NCI-H446 (cell line): ENCODE results near the gene ZBED2.
"Not testable (repeated sequence)": the region's sequence is repeated elsewhere in the genome, so short reads cannot be mapped to it uniquely, and the experiment has no call there.

Experiments used
- DNase-seq, 2 experiments: peaks; one replicate each; lab custom pipeline; 2025; lab: John Stamatoyannopoulos, UW

The ZBED2 gene

DNA sequence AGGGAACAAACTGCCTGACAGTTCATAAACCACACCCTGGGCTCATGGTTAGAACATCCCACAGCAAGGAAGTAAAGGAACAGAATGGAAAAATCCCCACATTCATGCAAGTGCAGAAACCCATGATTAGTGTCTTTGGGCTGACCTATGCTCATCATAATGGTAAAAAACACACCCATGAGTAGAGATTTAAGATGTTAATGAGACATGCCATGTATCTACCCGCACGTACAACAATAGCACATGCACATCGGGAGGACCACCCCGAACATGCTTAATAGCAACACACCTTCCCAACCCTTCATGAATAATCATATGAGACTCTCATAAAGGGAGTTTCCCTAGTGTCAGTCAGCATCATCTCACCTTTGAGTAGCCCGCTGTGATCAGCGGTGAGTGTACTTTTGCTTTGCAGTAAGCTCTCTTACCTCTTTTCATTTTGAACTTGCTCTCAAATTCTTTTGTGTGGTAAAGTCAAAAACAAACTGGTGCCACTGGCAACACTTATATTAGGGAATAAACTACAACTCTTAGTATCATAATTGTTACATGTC is 23.2 kb downstream of the ZBED2 start:
- no peak for DNase-seq

DNA sequence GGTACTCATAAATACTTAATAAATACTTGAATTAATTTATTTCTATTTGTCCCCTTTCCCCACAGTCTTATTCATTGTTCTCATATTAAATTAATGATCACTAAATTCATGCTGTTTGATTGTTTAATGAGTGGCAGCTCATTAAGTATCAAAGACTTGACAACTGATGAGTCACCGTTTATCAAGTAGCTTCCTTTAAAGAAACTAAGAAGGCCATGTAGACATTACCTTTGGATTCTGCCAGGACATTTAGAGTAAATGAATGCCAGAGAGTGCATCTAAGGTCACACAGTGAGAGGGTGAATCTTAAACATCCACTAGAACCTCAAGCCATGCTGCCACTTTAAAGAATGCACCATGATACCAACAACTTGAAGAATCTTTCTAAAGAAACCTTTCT is 23.9 kb downstream of the ZBED2 start:
- DNase-seq = no peak

DNA sequence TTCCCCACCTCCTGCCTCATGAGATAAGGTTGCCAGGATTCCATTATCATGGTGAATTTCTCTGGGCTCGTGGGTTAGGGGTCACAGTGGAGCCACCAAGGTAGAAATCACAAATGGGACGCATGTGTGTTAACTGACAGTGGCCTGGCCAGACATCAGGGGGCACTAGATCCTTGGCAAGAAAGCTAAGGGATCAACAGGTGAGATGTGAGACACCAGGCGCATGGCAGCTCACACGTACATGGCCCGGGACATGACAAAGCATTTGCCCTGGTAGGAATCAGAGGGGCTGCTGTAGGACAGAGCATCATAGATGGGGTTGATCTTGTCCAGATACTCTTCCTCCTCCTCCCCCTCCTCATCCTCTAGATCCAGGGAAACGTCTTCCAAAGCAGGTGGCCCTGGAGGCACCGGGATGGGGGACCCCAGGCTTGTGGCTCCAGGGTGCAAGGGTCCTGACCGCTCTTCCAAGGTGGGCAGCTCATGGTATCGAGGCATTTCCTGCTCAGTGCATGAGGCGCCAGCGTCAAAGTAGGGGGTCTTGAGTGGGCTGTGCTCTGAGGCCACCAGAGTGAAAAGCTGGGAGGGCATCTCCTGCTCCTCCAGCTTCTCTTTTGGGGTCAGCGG is 24.6 kb downstream of the ZBED2 start:
- no peak for DNase-seq

DNA sequence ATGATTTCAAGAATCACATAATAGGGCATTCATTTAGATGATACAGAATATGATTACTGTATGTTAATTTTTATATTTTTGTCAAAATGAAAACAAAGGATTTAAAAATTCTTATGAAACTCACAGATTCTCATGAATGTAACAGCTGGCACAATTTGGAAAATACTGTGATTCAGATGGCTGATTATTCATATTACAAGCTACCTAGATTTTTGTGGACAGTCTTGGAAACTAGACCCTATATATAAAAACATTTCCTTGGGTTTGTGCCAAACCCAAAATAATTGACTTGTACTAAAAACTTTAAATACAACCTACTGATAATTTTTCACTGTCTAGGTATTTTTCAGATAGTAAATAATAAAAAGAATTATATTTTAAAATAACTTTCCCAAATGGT is 26.2 kb downstream of the ZBED2 start:
- no peak for DNase-seq

DNA sequence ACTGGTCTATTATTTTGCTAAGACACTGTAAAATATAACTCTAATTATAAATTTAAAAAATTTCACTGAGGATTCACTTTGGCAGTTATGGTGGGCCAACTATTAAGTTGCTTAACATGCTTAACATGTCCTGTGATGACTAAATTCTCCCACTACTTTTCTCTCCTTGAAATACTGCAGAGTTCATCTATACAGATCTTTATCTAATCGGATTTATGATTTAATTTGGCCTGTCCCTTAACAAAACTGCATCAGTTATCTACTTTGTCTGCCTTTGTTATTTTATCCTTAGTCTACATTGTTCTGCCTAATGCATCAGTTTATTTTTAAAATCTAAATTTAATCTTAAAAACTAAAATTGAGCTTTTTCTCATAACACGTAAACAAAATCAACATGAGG is 26.8 kb downstream of the ZBED2 start:
- no peak for DNase-seq

DNA sequence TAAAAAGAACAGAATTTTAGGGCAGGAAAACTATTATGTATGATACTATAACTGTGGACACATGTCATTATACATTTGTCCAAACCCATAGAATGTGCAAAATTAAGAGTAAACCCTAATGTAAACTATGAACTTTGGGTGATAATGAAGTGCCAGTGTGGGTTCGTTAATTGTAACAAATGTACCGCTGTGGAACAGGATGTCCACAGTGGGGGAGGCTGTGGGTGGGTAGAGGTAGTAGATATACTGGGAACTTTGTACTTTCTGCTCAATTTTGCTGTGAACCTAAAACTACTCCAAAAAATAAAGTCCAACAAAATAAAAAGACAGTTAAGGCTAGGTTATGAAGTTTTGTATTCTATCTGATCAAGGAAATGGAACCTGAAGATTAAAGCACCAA is 28.3 kb downstream of the ZBED2 start:
- DNase-seq = no peak

DNA sequence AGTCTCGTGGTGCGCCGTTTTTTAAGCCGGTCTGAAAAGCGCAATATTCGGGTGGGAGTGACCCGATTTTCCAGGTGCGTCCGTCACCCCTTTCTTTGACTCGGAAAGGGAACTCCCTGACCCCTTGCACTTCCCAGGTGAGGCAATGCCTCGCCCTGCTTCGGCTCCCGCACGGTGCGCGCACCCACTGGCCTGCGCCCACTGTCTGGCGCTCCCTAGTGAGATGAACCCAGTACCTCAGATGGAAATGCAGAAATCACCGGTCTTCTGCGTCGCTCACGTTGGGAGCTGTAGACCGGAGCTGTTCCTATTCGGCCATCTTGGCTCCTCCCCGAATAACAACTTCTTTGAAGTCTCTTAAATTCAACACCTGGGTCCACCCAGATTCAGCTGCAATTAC is 33.2 kb downstream of the ZBED2 start:
- DNase-seq = not testable (repeated sequence)

DNA sequence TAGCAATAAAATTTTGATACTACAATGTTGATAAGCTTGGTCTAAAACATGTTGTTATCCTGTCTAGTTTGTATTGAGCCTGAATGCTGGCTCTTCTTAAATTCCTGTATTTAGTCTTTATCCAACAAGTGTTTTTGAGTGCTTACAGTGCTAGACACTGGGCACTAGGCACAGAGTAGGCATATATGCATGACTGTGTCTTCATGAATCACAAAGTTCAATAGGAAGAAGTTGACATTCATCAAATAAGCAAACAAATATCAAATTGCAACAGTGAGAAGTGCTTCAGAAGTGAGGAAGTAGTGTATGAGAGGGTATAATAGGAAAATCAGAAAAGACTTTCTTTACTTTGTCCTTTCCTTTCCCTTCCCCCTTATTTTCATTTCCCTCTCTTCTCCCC is 46.4 kb downstream of the ZBED2 start:
- no peak for DNase-seq

DNA sequence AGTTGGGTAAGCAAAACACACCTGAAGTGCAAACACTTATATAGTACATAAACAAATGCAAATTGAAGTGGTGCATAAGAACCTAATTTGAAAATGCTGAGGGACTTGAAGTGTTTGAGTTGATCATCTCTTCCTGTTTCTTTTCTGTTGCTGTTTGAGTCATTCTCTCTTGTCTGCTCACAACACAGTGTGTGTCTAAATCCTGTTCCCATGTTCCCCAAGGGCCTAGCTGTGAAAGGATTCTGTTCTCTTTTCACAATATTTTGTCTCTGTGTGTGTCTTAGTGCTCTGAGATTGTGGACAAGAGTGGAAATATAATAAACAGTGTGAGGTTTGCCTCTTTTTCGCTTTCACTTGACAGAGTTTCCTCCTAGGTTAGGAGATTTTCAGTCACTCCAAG is 47.1 kb downstream of the ZBED2 start:
- DNase-seq = no peak

DNA sequence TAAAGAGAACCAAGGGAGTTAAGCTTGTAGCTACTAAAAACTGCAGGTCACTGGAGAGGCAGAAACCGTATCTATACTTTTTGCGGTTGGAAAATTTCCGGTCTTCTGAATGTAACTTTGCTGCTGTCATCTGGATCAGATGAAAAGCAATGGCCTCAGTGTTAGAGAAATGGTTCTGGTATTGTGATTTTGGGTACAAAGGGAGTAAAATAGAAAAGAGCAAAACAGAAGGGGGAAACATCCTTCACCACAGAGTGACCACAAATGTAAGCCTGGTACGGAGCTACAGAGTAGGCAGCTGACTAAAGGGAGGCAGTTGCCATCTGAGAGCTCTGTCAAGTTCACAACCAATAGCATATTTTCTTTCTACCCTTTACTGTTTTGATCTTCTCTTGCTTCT is 47.5 kb downstream of the ZBED2 start:
- DNase-seq = no peak

DNA sequence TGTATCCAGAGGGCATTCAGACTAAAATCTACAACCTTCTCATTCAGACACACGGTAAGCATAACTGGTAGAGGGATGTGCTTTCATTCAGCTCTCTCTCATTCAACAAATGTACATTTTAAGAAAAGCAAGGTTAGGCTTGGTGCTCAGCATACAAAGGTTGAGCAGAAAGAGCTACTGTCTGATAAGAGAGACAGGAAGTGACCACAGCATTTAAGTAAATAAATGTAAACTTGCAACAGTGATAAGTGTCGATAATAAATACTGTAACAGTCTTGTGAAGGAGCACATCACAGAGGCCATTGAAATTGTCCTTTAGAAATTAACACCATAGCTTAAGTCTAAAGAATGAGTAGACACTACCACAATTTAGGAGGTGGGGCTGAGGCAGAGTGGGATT is 49.8 kb downstream of the ZBED2 start:
- no peak for DNase-seq
